GM12801 (cell line): Measurements from ENCODE around the gene ZNF417.
"Not testable (repeated sequence)": the region's sequence is repeated elsewhere in the genome, so short reads cannot be mapped to it uniquely, and the experiment has no call there.

Experiments
- CTCF ChIP-seq: IDR thresholded peaks from one replicate; pipeline ENCODE4 v1.5.1; 2011; ENCODE audit warnings: control low read depth; ENCODE audit not compliant: insufficient read length; ENCODE audit errors: extremely low read depth

ZNF417 gene

GRCh38 chr19:57916168-57916995 lies at the start of gene ZNF417:
TSS of gene ZNF417 (minus strand) at chr19:57916592. CDS start at chr19:57916411, 181 bp downstream.
- TF ChIP-seq CTCF: not testable (repeated sequence)

- no peak for TF ChIP-seq CTCF
Observed at GRCh38 chr19:57964761-57965160, 48.4 kb upstream of the ZNF417 start.

- no peak for TF ChIP-seq CTCF
Observed at GRCh38 chr19:57961785-57962184, 45.4 kb upstream of the ZNF417 start.

- no peak for TF ChIP-seq CTCF
Observed at GRCh38 chr19:57954996-57955395, 38.6 kb upstream of the ZNF417 start.

GRCh38 chr19:57949702-57950101 lies 33.3 kb upstream of the ZNF417 start:
- TF ChIP-seq CTCF: no peak

- no peak for TF ChIP-seq CTCF
Observed at GRCh38 chr19:57949296-57949695, 32.9 kb upstream of the ZNF417 start.

- TF ChIP-seq CTCF: no peak
Observed at GRCh38 chr19:57947419-57948134, 31.2 kb upstream of the ZNF417 start, which contains the start of gene ZNF256. TSS of gene ZNF256 (minus strand) at chr19:57947706. CDS start at chr19:57947474, 232 bp downstream.
